Karpas-422 (cell line): Measurements from ENCODE around the gene NCKAP5L. TPM values are rescaled to one million over a fixed set of nuclear protein-coding genes. Genes with fewer than 3 reads are reported as not detected.
"Not testable (repeated sequence)": the region's sequence is repeated elsewhere in the genome, so short reads cannot be mapped to it uniquely, and the experiment has no call there.

ENCODE experiments used
- DNase-seq: peaks from one replicate; pipeline ENCODE4 v3.0.0-alpha.2; 2015
- H2AFZ ChIP-seq: fragments of 200-600 bp; sonication (generic); 2 replicates; pipeline ENCODE4 v1.6.1; 2014; ENCODE audit warnings: antibody characterized with exemption, low read length, mixed read lengths
- H3K27ac ChIP-seq: fragments of 200-600 bp; sonication (generic); 2 replicates; pipeline ENCODE4 v1.5.1; 2014; ENCODE audit warnings: mild to moderate bottlenecking, low read length, moderate library complexity
- H3K27me3 ChIP-seq: fragments of 200-600 bp; sonication (generic); 2 replicates; pipeline ENCODE4 v1.6.1; 2014; ENCODE audit warnings: low read length, mixed read lengths
- H3K36me3 ChIP-seq: fragments of 200-600 bp; sonication (generic); 2 replicates; pipeline ENCODE4 v1.6.1; 2014; ENCODE audit warnings: low read length, mixed read lengths; ENCODE audit not compliant: insufficient read depth
- H3K4me1 ChIP-seq: fragments of 200-600 bp; sonication (generic); 2 replicates; pipeline ENCODE4 v1.6.1; 2014; ENCODE audit warnings: mild to moderate bottlenecking, low read length, mixed read lengths
- H3K4me2 ChIP-seq: fragments of 200-600 bp; sonication (generic); 2 replicates; pipeline ENCODE4 v1.6.1; 2014; ENCODE audit warnings: low read length, low read depth, mild to moderate bottlenecking; ENCODE audit not compliant: poor library complexity, severe bottlenecking
- H3K4me3 ChIP-seq: fragments of 200-600 bp; sonication (generic); 2 replicates; pipeline ENCODE4 v1.5.1; 2014; ENCODE audit warnings: mild to moderate bottlenecking, antibody characterized with exemption, low read length, mixed read lengths
- H3K79me2 ChIP-seq: fragments of 200-600 bp; sonication (generic); 2 replicates; pipeline ENCODE4 v1.6.1; 2014; ENCODE audit warnings: mild to moderate bottlenecking, low read length, mixed read lengths
- H3K9ac ChIP-seq: fragments of 200-600 bp; sonication (generic); 2 replicates; pipeline ENCODE4 v1.6.0; 2014; ENCODE audit warnings: low read length
- H3K9me2 ChIP-seq: fragments of 200-600 bp; sonication (generic), shearing (Covaris generic); replicated peaks from 2 replicates; pipeline ENCODE4 v1.6.0; 2014; ENCODE audit warnings: mild to moderate bottlenecking, low read length, moderate library complexity; ENCODE audit not compliant: insufficient read depth
- H3K9me3 ChIP-seq: fragments of 300-700, 200-600 bp; sonication (generic); 2 replicates; pipeline ENCODE4 v1.6.1; 2014; ENCODE audit warnings: low read length, mixed read lengths
- H4K20me1 ChIP-seq: fragments of 200-600 bp; sonication (generic); 2 replicates; pipeline ENCODE4 v1.6.1; 2014; ENCODE audit warnings: mild to moderate bottlenecking, antibody characterized with exemption, low read length, low read depth; ENCODE audit not compliant: insufficient read depth
- total RNA-seq: library from RNA; depleted of rRNA; stranded (reverse); fragments of >200 nt; shearing (Covaris generic); gene quantifications from 2 replicates; pipeline ENCODE4 v1.2.3, GENCODE V29; 2014; ENCODE audit warnings: low replicate concordance

Gene NCKAP5L
- total RNA-seq, 1 experiment from 2014 or later = 17.3 TPM

GRCh38 chr12:49872781-49873181, 44.6 kb upstream of the NCKAP5L start:
- Histone ChIP-seq H3K27ac (peak overlapping the region; percentile 95), H3K27me3 (no peaks in the 10 kb centered on the region), H4K20me1 (no peaks in the 10 kb centered on the region), H3K9me3 (no peaks in the 10 kb centered on the region), H3K4me1 (peaks cover 77% of the 10 kb centered on the region), H3K9me2 (no peaks in the 10 kb centered on the region), H3K9ac (peak overlapping the region; percentile 65), H3K4me3 (no peak overlapping the region), H3K36me3 (no peaks in the 10 kb centered on the region), H3K4me2 (peak overlapping the region; percentile 52), H3K79me2 (no peaks in the 10 kb centered on the region), H2AFZ (no peak overlapping the region)
- DNase-seq = peak; percentile 88

DNA sequence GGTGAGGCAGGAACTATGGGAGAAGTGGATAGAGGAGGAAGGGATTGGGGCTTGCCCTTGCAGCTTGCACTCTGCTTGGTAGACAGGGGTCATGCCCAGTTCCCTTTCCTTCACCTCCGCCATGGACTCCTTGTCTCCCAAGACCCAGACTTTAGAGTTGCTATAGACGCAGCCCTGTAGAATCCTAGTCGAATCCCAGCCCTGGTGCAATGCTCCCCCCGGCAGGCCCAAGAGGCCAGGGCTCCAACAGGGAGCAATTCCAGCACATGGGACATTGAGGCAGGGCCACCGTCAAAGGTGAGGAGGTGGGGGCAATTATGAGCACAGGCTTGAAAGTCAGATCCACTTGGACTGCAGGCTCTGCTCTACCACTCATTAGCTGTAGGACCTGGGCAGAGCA, 44.2 kb upstream of the NCKAP5L start:
- Histone ChIP-seq H3K27ac (peak overlapping the region; percentile 95), H3K79me2 (no peaks in the 10 kb centered on the region), H3K27me3 (no peaks in the 10 kb centered on the region), H3K4me1 (peaks cover 81% of the 10 kb centered on the region), H3K4me2 (peak overlapping the region; percentile 52), H2AFZ (no peak overlapping the region), H3K36me3 (no peaks in the 10 kb centered on the region), H3K9me2 (no peaks in the 10 kb centered on the region), H3K4me3 (peak overlapping the region; percentile 11; the same call in 1 of the 2 replicates), H4K20me1 (no peaks in the 10 kb centered on the region), H3K9ac (peak overlapping the region; percentile 65), H3K9me3 (no peaks in the 10 kb centered on the region)
- no peak for DNase-seq

DNA sequence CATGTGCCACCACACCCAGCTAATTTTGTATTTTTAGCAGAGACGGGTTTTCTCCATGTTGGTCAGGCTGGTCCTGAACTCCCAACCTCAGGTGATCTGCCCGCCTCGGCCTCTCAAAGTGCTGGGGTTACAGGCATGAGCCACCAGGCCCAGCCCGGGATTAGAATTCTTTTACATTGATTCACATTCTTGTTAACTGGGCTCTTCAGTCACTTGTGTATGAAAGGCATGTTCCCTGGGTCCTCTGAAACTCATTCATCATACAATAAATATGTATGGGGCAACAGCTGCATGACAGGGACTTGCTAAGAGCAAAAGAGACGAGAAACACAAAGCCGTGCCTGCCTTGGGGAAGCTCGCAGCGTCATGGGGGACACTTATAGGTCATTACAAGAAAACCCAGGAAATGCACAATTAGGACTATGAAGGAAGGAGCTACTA, 43.6 kb upstream of the NCKAP5L start:
- not testable (repeated sequence) for H3K79me2 ChIP-seq, H3K27me3 ChIP-seq, H3K9me3 ChIP-seq, H3K9me2 ChIP-seq, H3K36me3 ChIP-seq, H3K4me3 ChIP-seq, H2AFZ ChIP-seq, H4K20me1 ChIP-seq, DNase-seq
- Histone ChIP-seq H3K4me2 (peak overlapping the region; percentile 52), H3K9ac (peak overlapping the region; percentile 65), H3K27ac (peak overlapping the region; percentile 95), H3K4me1 (peaks cover 86% of the 10 kb centered on the region)

GRCh38 chr12:49871263-49871561, 43.0 kb upstream of the NCKAP5L start:
- Histone ChIP-seq H3K4me1 (peaks cover 88% of the 10 kb centered on the region), H3K9me3 (no peaks in the 10 kb centered on the region), H3K27me3 (no peaks in the 10 kb centered on the region), H3K79me2 (no peaks in the 10 kb centered on the region), H3K9me2 (no peaks in the 10 kb centered on the region), H3K9ac (peak overlapping the region; percentile 79), H2AFZ (no peak overlapping the region), H4K20me1 (no peaks in the 10 kb centered on the region), H3K27ac (peak overlapping the region; percentile 95), H3K4me2 (no peak overlapping the region), H3K36me3 (no peaks in the 10 kb centered on the region), H3K4me3 (no peak overlapping the region)
- DNase-seq = no peak

DNA sequence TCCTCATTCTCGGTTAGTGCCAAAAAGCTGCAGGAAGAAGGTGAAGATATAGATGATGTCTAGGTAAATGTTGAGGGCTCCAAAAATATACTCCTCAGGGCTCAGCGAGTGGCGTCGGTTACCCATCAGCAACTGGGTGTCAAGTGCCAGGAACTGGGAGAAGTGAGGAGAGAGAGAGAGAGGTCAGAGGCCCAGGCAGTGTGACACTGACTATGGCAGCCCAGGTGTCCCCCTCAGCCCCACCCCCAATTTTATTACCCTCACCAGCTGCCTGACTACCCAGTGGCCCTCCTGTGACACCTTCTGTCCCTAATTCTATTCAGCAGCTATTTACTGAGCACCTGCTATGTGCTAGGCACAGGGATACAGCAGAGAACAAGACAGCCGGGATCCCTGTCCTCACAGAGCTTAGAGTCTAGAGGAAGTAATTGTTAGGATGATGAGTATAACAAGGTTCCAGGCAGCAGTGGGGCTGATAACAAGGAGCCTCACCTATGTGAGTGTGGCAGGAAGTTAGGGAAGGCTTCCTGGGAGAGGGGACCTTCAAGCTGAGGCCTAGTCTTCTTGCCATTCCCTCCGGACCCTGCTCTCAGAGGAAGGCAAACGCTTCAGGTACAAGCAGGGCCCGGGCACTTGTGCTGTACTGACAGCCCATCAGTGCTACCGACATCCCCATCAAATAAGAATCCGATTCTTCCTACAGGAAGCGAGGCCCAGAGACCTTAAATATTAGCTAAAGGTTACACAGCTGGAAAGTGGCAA, 42.5 kb upstream of the NCKAP5L start:
- Histone ChIP-seq H3K9me3 (no peaks in the 10 kb centered on the region), H3K4me3 (peak overlapping the region; percentile 54), H3K9ac (peak overlapping the region; percentile 79), H2AFZ (no peak overlapping the region), H3K27ac (peak overlapping the region; percentile 95), H3K4me1 (peaks cover 88% of the 10 kb centered on the region), H3K36me3 (no peaks in the 10 kb centered on the region), H3K27me3 (no peaks in the 10 kb centered on the region), H3K79me2 (no peaks in the 10 kb centered on the region), H3K4me2 (peak overlapping the region; percentile 66), H4K20me1 (no peaks in the 10 kb centered on the region), H3K9me2 (no peaks in the 10 kb centered on the region)
- peak; percentile 75 for DNase-seq

DNA sequence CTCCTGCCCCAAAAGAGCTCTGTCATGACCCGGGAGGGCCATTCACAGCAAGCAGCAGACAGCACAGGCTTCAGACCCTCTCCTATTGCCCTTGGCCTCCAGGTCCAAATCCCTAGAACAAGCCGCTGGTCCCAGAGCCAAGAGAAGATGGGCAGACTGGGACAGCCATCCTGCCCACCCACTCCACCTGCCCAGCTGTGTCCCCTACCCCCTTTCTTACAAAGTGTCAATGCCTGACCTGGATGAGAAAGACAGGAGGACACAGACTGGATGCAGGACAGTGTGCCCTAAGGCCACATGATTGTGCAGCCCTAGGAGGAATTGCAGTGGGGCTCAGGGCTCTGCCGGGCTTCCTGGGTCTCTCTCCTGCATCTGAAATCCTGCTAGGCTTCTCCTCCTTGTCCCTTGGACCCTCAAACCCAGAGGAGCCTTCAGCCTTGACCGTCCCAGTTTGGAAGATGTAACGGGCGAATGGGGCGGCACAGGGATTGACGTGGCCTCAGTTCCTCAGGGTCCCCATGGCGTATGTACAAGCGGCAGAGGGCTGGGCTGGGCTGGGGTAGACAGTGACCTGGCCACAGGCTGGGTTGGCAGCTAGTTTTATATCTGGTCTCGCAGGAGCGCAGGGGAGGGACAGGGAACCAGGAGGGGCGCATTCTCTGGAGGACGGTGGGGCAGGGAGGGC, 41.7 kb upstream of the NCKAP5L start:
- Histone ChIP-seq H4K20me1 (no peaks in the 10 kb centered on the region), H3K4me2 (peak overlapping the region; percentile 66), H2AFZ (no peak overlapping the region), H3K36me3 (no peaks in the 10 kb centered on the region), H3K9me3 (no peaks in the 10 kb centered on the region), H3K9ac (peak overlapping the region; percentile 79), H3K9me2 (no peaks in the 10 kb centered on the region), H3K79me2 (no peaks in the 10 kb centered on the region), H3K4me3 (peak overlapping the region; percentile 54), H3K4me1 (peaks cover 83% of the 10 kb centered on the region), H3K27me3 (no peaks in the 10 kb centered on the region), H3K27ac (peak overlapping the region; percentile 95)
- DNase-seq = no peak

- no peaks in the 10 kb centered on the region for H3K79me2 ChIP-seq
- H3K36me3 ChIP-seq = no peaks in the 10 kb centered on the region
- no peak overlapping the region for H2AFZ ChIP-seq
- H3K27me3 ChIP-seq = no peaks in the 10 kb centered on the region
- no peaks in the 10 kb centered on the region for H3K9me3 ChIP-seq
- peak overlapping the region; percentile 54 for H3K4me3 ChIP-seq
- peaks cover 76% of the 10 kb centered on the region for H3K4me1 ChIP-seq
- H4K20me1 ChIP-seq = no peaks in the 10 kb centered on the region
- peak overlapping the region; percentile 95 for H3K27ac ChIP-seq
- H3K9ac ChIP-seq = peak overlapping the region; percentile 79
- DNase-seq = peak; percentile 86
- no peaks in the 10 kb centered on the region for H3K9me2 ChIP-seq
- H3K4me2 ChIP-seq = peak overlapping the region; percentile 66
Measured at GRCh38 chr12:49868952-49869815, 41.0 kb upstream of the NCKAP5L start.

DNA sequence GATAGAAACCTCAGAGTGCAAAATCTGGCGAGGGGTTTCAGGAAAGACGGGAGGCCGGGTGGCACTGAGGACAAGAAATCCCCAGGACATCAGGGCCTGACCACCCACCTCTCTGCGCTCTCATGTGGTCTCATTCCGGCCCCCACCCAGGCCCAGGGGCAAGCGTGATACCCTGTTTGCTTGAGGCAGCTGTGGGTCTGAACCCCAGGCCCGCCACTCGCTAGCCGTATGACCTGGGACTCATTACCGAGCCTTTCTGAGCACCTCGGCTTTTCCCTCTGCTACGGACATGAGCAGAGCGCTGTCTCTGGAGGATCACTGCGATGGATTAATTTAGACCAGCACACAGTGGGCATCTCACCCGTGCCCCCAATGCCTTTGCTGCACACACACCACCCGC, 40.2 kb upstream of the NCKAP5L start:
- Histone ChIP-seq H3K36me3 (no peaks in the 10 kb centered on the region), H3K9me3 (no peaks in the 10 kb centered on the region), H4K20me1 (no peaks in the 10 kb centered on the region), H3K9ac (peak overlapping the region; percentile 79), H3K79me2 (no peaks in the 10 kb centered on the region), H3K27ac (peak overlapping the region; percentile 95), H3K27me3 (no peaks in the 10 kb centered on the region), H3K9me2 (no peaks in the 10 kb centered on the region), H3K4me1 (peaks cover 68% of the 10 kb centered on the region), H3K4me3 (no peak overlapping the region), H2AFZ (no peak overlapping the region), H3K4me2 (peak overlapping the region; percentile 66)
- DNase-seq = no peak
